HG02610 (cell line): Measurements from ENCODE around the gene AKIRIN2.
"Not testable (repeated sequence)": the region's sequence is repeated elsewhere in the genome, so short reads cannot be mapped to it uniquely, and the experiment has no call there.

ENCODE experiments used
- ATAC-seq: cut with Tn5 transposase; IDR thresholded peaks from one replicate; pipeline ENCODE4 v1.9.1; 2021; ENCODE audit warnings: mild to moderate bottlenecking, moderate library complexity; ENCODE audit not compliant: unreplicated experiment

AKIRIN2 gene

DNA sequence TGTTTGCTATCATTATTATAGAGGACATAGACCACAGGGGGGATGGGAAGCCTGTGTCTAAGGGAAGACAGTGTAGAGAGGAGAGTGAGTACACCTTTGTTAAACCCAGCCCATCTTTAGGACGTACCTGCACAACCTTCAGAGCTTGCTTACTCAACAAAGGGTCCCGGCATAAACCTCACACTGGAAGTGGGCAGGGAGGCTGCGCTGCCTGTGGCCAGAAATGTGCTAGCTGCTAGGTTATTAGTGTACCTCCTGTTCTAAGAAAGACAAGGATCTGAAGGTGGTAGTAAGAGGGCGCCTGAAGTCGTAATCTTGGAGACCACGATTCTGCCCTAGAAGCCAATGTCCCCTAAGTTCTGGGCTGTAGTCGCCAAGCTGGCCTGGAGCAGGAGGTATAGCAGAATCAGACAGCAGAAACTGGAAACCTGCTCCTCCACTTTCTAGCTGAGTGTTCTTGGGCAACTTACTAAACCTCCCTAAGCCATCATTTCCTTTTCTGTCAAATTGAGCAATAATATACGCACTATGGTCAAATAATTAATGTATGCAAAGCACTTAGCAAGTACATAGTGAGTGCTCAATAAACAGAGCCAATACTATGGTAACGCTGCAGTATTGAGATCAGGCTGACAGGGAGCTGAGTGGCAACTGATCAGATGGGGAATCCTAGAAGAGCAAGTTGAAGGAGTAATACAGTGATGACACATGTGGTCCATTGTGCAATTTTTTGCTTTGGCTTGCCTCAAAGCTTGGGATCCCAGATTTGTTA lies 16.8 kb upstream of the AKIRIN2 start:
- no peak for ATAC-seq

DNA sequence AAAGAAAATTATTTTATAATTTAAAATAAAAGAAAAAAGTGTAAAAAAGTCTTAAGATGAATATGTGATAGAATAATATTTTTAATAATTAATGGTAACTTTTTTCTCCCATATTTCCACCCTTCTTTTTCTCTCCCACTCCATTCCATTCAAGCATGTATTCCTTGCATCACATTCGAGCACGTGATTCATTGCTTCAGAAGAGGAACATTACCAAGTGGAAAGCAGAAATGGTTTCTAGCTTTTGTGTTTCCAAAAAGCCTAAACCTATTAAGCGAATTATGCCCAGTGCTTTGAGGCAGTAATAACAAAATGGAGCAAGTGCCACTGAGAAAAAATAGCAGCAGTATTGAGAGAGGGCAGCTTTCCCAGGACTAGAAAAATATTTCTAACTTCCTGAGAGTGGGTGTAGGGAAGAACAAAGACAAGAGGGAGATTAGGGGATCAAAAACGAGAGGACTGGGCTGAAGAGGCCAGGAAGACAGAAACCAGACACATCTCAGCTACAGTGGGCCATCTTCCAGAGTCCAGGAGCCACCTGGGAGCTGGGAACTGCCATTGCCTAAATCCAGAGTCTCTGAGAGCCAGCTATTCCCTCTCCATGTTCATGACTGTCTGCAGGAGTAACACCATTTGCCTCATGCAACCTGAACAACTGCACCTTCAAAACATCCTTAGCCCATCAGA lies 15.0 kb upstream of the AKIRIN2 start:
- ATAC-seq = no peak

DNA sequence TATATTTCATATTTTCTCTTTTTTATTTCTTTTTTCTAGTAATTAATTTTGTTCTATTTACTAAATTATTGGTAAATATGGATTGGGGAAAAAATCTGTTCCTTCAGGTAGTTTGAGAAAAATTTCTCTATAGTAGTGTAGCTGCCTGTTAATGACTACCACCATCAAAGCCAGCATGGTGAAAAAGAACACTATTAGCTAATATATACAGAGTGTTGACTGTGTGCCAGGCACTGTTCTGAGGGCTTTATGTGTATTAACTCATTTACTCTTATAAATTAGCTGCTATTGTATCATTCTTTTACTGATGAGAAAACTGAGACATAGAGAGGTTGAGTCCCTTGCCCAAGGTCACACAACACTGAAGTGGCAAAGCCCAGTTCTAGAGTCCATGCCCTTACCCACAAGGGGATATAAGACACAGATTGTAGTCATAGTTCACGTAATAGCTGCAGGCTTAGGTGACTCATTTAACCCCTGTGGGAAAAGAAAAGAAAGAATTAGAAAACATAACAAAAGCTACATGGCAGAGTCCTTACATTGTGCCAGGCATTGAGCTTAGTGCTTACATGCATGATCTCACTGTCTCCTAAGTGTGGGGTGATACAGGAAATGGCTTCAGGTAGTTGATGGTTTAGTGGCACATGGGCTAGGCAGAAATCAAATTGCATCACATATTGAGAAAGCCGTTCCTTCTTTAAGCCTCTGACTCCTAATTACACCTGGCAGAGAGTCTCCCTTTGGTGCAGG lies 12.2 kb upstream of the AKIRIN2 start:
- peak; percentile 69 for ATAC-seq

DNA sequence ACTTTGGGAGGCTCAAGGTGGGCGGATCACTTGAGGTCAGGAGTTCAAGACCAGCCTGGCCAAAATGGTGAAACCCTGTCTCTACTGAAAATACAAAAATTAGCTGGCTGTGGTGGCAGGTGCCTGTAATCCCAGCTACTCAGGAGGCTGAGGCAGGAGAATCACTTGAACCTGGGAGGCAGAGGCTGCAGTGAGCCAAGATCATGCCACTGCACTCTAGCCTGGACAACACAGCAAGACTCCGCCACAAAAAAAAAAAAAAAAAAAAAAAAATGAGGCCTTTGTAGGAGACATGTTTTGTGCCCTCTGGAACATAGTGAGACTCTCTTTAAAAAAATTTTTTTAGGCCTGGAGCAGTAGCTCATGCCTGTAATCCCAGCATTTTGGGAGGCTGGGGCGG lies 10.7 kb upstream of the AKIRIN2 start:
- ATAC-seq = not testable (repeated sequence)

DNA sequence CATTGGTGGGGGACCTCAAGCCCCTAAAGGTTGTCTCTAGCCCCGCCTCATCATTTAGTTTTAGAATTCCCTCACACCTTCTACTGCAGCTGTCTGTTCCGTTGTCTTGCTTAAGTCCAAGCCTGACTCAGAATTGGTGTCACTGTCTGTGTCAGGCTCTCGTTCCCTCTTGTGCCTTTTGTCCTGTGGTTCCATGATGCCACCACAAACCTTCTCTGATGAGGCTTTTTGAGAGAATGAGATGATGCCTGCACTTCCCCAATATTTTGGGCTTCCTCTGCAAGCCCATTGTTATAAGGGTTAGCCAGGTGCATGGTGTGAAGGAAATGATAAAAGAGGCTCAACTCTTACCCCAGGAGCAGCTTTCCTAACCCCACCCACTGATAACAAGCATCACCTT lies 8.1 kb upstream of the AKIRIN2 start:
- peak; percentile 29 for ATAC-seq

DNA sequence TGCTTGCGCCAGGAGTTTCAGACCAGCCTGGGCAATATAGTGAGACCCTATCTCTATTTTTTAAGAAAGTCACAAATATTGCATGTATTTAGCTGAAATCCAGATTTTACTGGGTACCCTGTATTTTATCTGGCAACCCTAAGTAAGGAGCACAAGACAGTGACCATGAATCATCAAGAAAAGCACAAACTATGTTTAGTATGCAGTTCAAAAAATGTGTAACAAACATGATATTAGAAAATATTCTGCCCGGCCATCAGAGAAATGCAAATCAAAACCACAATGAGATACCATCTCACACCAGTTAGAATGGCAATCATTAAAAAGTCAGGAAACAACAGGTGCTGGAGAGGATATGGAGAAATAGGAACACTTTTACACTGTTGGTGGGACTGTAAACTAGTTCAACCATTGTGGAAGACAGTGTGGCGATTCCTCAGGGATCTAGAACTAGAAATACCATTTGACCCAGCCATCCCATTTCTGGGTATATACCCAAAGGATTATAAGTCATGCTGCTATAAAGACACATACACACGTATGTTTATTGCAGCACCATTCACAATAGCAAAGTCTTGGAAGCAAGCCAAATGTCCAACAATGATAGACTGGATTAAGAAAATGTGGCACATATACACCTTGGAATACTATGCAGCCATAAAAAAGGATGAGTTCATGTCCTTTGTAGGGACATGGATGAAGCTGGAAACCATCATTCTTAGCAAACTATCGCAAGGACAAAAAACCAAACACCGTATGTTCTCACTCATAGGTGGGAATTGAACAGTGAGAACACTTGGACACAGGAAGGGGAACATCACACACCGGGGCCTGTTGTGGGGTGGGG lies 6.8 kb upstream of the AKIRIN2 start:
- not testable (repeated sequence) for ATAC-seq

DNA sequence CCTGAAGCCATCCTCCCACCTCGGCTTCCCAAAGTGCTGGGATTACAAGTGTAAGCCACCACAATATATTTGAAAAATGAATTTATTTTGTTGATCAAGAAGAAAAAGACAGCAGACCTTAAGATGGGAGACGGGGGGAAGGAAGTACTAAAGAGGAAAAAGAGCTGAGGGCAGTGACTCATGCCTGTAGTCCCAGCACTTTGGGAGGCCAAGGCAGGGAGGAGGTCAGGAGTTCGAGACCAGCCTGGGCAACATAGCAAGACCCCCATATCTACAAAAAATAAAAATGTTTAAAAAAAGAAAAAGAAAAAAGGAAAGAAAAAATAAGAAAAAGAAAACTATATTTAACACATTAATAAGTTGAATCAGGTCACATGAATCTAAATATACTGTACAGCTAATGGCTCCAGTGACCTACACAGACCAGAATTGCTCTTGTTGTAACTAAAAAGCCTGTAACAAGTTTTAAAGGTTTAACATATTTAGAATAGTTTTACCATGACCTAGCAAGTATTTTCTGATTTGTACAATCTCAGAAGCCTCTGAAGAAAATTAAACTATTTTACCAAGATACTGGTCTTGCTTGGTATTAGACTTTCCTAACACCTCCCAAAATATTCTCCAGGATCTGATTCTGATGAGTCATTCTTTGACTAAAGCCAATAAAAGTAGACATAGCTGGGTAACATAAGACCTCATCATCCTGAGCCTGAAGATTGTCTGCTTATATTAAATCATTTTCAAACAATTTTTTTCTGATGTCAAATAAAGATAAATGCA lies 4.3 kb upstream of the AKIRIN2 start:
- ATAC-seq = no peak

DNA sequence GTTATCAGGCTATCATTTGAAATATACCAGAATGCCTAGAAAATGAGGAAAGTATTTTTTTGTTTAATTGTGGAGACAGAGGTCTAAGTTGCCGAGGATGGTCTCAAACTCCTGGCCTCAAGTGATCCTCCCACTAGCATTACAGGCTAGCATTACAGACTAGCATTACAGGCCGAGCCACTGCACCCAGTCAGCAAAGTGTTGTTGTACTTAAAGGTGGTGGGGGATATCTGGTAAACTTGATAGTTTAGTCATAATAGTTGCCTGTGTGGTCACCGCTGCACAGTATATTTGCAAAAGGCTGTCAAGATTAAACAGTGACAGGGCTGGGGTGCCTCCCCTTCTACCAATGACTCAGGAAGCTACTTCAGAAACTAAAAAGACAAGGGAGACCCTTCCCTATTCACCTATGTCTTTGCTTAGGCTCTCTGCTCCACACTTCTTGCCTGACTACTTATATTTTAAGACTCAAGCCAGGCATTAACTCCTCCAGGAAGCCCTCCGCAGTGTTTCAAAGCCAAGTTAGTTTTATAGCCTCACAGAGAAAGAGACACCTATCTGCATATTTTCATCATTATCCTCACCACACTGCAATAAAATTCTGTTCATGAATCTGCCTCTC lies 3.1 kb upstream of the AKIRIN2 start:
- ATAC-seq = peak; percentile 76

DNA sequence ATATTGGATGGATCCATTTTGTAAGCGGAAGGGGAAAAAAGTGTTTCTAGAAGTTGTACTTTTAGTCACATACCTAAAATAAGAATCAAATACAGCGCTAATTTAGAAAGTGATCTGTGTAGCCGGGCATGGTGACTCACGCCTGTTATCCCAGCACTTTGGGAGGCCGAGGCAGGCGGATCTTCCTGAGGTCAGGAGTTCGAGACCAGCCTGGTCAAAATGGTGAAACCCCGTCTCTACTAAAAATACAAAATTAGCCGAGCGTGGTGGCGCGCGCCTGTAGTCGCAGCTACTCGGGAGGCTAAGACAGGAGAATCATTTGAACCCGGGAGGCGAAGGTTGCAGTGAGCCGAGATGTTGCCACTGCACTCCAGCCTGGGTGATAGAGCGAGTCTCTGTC lies 1.0 kb upstream of the AKIRIN2 start:
- not testable (repeated sequence) for ATAC-seq

DNA sequence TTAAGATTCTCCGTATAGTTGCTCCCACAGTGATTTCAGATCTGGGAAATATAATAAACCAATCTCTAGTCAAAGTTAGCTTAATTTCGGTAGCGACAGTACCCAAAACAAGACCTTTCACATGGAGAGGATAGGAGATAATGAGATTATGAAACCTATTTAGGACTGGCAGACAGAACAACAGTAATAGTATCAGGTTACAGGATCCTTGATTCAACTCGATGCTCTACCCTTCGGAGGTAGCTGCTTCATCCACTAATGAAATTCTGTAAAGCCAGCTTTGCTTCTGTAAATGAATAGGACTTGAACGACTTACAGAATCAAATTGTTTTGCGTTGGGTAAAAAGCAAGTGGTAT lies 534 bp upstream of the AKIRIN2 start:
- no peak for ATAC-seq

DNA sequence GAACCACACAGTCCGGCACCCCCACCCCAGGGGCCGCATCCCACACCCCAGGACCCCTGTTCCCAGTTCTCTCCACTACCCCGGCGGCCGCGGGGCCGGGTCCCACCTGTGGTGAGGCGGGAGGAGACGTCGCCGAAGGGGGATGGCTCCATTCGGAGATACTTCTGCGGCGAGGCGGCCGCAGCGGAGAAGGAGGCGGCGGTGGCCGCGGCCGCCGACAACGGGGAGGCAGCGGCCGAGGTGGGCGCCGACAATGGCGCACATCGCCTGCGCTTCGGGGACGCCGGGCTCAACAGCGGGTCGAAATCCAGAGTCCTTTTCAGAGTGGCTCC lies 723 bp downstream of the AKIRIN2 start:
- ATAC-seq = no peak

DNA sequence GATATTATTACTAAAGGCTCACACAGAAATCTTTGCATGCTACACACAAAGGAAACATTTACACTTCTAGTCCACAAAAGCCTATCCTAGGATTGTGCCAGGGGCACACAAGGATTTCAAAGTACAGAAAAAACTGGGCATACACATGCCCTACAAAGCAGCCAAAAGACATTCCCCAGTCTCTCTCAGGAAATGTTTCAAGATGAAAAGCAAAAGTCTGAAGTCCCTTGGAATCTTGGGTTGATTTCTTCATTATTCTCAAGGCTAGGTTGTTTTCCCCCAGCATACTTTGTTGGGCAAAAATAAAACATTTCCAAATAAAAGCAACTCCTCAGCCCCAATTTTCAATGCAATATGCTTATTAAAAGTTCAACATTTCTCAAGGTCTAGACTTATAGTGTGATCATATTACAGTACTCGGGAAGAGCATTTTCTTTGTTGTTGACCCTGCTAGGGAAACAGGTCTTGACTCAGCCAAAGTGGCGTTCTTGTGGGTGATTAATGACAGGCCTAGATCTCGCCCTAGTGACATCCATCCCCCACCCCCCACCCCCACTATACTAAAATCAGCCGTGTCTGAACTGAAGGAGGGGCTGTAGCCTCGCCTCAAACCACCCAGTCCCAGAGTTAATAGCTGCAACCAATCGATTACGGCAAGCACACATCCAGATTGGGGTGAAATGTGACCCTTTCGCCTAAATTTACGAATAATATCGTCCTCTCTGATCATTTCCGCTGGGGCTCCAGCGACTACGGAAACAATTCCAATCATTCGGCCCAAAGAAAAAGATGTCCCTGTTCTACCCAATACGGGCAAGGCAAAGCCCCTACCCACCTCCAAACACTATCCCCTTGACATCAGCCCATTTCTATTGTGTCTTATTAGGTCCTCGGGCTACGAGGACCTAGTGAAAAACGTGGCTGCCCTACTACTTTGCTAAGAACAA lies 1.4 kb downstream of the AKIRIN2 start:
- ATAC-seq = no peak

DNA sequence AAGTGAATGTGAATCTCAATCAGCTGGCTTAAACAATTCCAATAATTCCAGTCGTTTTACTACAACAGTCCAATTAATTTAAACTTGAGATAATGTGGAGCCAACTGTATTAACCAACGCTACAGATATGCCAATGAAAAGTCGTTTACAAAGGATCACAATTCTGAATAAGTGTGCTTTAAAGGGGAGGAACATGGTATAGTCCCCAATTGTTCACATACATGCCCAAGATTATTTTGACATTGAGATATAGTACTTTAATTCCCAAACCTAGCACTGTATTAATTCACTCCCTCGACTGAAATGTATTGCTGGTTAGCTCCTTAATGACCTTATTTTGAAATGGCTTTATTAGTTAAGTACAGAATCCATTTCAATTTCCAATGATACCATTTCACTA lies 2.5 kb downstream of the AKIRIN2 start:
- no peak for ATAC-seq

DNA sequence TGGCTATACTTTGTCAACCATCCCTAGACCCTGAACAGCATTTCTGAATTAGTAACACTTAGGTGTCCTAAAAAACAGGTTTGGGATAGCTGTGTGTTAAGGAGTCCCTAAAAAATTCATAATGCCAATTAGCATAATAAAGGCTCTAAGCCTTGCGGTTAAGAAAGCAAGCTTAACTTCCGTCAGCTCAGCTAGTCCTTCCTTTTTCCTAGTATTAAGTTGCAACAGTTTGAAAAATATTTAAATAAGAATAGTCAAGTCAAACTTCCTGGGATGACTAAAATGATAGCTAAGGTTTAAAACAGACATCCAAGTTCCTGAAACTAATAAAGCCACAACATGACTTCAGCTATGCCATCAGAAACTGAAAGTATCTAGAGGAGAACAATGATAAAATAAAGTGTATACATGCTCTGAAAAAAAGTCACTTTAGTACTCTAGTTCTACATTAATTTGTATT lies 3.5 kb downstream of the AKIRIN2 start:
- ATAC-seq = peak; percentile 30

DNA sequence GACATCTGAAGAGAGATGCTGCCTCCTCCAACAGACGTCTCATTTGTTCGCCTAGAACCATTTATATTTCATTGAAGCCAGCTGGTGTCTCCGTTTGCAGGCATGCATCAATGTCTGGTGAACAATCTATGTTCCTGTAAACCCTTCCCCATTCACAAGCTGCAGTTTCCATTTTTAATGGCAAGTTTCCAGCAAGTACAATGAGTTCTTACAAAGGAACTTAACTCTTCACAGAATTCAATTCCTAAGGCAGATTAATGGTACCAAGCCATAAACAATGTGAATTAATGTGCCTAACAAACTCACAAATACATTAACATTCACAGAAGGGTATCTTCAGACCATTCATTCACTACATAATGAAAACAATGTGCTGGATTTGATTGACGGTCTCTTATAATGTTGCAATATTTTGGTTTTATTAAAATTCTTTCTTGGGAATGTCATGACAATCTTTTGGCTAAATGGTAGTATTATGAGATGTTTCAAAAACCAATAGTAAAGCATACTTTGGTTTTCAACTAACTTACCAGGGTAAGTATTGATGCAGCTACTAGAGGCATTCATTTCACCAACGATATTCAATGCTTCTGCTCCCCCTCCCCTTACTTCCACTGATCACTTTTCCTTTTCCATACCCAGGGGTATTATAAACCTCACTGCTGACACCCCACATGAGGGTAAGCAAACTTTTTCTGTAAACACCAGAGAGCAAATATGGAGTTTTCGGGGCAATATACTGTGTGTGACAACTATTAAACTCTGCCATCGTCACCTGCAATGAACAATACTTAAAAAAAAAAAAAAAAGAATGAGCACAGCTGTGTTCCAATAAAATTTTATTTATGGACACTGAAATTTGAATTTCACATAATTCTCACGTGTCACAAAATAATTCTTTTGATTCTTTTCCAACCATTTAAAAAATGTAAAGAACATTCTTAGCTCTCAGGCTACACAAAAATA lies 4.2 kb downstream of the AKIRIN2 start:
- no peak for ATAC-seq

DNA sequence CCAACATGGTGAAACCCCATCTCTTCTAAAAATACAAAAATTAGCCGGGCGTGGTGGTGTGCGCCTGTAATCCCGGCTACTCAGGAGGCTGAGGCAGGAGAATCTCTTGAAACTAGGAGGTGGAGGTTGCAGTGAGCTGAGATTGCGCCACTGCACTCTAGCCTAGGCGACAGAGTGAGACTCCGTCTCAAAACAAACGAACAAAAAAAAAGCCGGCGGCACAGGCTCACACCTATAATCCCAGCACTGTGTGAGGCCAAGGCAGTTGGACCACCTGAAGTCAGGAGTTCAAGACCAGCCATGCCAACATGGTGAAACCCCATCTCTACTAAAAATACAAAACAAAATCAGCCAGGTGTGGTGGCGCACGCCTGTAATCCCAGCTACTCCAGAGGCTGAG lies 5.2 kb downstream of the AKIRIN2 start:
- ATAC-seq = not testable (repeated sequence)

DNA sequence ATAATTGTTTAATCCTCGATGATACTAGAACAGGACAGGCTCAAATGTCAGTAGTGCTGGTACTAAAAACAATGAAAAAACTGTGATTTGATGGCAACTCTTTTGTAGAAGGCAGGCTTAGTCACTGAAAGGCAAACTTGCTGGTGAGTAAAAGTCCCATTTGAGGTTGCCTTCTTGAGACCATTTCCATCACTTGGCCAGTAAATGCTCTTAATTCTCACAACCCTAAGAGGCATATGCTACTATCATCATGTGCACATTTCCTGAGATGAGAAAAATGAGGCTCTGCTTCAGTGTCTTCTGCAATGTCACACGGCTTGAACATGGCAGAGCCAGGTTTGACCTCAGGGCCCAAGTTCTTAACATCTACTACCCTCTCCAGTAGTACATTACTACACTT lies 9.9 kb downstream of the AKIRIN2 start:
- ATAC-seq = no peak

DNA sequence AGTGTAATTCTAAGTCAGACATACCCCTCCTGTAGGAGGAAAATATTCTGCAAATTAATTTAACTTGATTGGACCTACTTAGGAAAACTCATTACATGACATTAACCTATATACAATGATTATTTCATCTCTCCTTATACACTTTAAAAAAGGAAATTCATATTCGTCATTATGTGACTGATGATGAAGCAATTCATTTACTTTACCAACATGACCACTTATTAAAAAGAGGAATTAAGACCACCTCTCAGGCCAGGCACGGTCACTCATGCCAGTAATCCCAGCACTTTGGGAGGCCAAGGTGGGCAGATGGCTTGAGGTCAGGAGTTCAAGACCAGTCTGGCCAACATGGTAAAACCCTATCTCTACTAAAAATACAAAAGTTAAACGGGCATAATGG lies 11.6 kb downstream of the AKIRIN2 start:
- ATAC-seq = no peak
